Effector memory CD8-positive, alpha-beta T cell (primary cell): ENCODE measurements around the gene LRRC23.

Source experiments
- ATAC-seq: fragments of 150-1000 bp; cut with Tn5 transposase; replicated peaks from 2 replicates; pipeline ENCODE4 v1.10.0; 2021; ENCODE audit warnings: mild to moderate bottlenecking, moderate library complexity
- DNase-seq, 3 experiments: peaks; one replicate each; pipeline ENCODE4 v3.0.0; 2021
- H3K27ac Mint-ChIP-seq, 2 donors: one replicate each; pipeline ENCODE4 v1.8.0; 2022; ENCODE audit warnings: mild to moderate bottlenecking in 2 of 2, mixed read lengths in 2 of 2, moderate library complexity in 2 of 2
- H3K27me3 Mint-ChIP-seq, 2 donors: one replicate each; pipeline ENCODE4 v1.8.0; 2022; ENCODE audit warnings: mixed read lengths in 2 of 2
- H3K36me3 Mint-ChIP-seq: one replicate; pipeline ENCODE4 v1.8.0; 2022; ENCODE audit warnings: mild to moderate bottlenecking, moderate library complexity, mixed read lengths; ENCODE audit not compliant: insufficient read depth
- H3K4me1 Mint-ChIP-seq, 2 donors: one replicate each; pipeline ENCODE4 v1.8.0; 2022; ENCODE audit warnings: low read depth in 2 of 2, mixed read lengths in 2 of 2
- H3K4me3 Mint-ChIP-seq, 2 donors: one replicate each; pipeline ENCODE4 v1.8.0; 2022; ENCODE audit warnings: mild to moderate bottlenecking in 2 of 2, mixed read lengths in 2 of 2, moderate library complexity in 2 of 2
- H3K9me3 Mint-ChIP-seq, 2 donors: one replicate each; pipeline ENCODE4 v1.8.0; 2022; ENCODE audit warnings: mixed read lengths in 2 of 2

The LRRC23 gene

DNA sequence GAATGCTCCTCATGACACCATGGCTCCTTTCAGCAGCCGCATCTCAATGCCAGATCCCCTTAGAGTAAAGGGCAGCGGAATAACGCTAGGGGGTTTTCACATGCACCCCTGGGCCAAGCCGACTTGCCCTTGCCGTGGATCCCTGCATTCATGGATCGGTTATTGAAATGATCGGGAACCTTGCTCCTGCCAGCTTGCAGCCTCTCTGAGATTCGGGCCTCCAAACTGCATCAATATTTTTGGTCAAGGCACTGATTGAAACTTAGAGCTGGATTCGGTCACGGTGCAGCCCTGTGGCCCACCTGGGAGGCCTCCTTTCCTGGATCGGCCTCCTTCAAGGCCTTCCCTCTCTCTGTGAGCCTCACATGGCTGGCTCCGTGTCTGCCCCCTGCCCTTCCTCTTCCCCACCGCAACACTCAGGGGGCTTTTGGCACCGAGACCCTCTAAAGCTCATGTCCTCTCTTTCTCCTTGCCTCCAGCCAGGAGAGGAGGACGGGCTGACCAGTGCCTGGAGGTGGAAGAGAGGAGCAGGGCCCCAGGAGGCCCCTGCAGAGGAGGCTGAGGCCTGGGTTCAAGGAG, 48.3 kb downstream of the LRRC23 start:
- Mint-ChIP-seq H3K4me1 (peaks cover 81 to 88% of the 10 kb centered on the region in 2 donors), H3K36me3 (peaks cover 77% of the 10 kb centered on the region), H3K27me3 (no peaks in the 10 kb centered on the region), H3K9me3 (no peaks in the 10 kb centered on the region), H3K4me3 (peak overlapping the region; percentile 98), H3K27ac (peak overlapping the region; percentile 98 to 99)
- no peak for ATAC-seq
- DNase-seq: no peak

DNA sequence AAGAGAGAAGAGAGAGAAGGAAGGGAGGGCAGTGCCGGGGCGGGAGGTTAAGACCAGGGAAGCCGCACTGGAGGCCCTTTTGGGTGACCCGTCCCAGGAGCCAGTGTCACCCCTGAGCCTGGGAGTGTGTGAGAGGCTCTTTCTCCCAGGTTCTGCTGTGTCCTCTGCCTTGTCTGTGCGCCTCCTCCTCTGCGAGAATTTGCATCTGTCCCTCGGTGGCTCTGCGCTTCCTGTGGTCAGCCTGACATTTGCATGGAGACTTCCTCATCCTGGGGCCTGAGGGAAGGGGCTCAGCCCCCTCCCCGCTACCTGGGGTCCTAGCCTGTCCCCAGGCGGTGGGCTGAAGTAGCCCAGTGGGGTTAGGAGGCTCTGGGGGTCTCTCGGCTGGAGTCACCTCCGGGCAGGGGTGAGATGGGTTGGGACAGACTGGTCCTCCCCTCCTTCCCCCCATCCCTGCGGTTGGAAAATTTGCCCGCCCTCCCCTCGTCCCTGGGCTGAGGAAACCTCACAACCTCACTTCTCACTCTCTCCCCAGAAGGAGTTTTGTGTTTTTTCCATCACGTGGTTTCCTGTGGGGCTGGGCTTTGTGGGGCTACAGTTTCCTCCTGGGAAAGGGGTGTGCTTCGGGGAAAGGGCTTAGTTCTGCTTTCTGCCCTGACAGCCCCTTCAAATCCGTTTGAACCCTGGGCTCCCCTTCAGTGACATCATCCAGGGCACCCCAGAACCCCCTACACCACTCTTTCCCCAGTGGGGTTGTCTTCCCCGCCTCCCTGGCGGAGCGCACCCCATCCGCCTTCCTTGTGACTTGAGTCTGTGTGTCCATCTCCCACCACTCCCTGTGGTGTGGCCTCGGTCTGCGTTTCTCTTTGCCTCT, 49.1 kb downstream of the LRRC23 start:
- Mint-ChIP-seq H3K4me1 (peaks cover 83 to 89% of the 10 kb centered on the region in 2 donors), H3K27ac (peak overlapping the region; percentile 98 to 99), H3K36me3 (peaks cover 84% of the 10 kb centered on the region), H3K9me3 (no peaks in the 10 kb centered on the region), H3K4me3 (peak overlapping the region; percentile 98), H3K27me3 (no peaks in the 10 kb centered on the region)
- peak in 2 of 3 experiments; percentile 57 to 61 for DNase-seq
- peak; percentile 37 for ATAC-seq

DNA sequence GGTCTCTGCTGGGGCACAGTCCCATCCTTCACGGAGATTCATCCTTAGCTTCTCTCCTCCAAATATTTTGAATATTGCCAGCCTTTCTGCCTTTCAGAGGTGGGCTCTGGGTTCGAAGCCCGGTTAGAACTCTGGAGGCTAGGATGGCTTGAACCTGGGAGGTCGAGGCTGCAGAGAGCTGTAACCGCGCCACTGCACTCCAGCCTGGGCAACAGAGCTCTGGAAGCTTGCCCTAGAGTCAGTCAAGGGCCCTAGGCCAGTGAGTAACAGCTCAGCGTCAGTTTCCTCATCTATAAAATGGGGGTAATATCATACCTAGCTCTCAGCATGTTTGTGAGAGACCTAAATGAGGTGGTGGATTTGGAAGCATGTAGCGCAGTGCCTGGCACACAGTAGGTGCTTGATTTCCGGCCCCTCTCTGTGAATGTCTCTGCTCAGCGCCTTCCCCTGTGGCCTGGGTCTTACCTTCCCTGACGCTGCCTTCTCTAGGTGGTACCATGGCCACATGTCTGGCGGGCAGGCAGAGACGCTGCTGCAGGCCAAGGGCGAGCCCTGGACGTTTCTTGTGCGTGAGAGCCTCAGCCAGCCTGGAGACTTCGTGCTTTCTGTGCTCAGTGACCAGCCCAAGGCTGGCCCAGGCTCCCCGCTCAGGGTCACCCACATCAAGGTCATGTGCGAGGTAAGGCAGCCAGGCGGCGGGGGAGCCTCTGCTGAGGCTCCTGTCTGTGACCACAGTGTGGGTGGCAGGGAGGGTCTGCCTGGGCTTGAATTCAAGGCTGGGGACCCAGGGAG, 49.9 kb downstream of the LRRC23 start:
- Mint-ChIP-seq H3K4me3 (peak overlapping the region; percentile 98), H3K36me3 (peaks cover 87% of the 10 kb centered on the region), H3K9me3 (no peaks in the 10 kb centered on the region), H3K4me1 (peaks cover 84 to 90% of the 10 kb centered on the region in 2 donors), H3K27me3 (no peaks in the 10 kb centered on the region), H3K27ac (peak overlapping the region; percentile 98 to 99)
- DNase-seq (no peak), ATAC-seq (no peak)

DNA sequence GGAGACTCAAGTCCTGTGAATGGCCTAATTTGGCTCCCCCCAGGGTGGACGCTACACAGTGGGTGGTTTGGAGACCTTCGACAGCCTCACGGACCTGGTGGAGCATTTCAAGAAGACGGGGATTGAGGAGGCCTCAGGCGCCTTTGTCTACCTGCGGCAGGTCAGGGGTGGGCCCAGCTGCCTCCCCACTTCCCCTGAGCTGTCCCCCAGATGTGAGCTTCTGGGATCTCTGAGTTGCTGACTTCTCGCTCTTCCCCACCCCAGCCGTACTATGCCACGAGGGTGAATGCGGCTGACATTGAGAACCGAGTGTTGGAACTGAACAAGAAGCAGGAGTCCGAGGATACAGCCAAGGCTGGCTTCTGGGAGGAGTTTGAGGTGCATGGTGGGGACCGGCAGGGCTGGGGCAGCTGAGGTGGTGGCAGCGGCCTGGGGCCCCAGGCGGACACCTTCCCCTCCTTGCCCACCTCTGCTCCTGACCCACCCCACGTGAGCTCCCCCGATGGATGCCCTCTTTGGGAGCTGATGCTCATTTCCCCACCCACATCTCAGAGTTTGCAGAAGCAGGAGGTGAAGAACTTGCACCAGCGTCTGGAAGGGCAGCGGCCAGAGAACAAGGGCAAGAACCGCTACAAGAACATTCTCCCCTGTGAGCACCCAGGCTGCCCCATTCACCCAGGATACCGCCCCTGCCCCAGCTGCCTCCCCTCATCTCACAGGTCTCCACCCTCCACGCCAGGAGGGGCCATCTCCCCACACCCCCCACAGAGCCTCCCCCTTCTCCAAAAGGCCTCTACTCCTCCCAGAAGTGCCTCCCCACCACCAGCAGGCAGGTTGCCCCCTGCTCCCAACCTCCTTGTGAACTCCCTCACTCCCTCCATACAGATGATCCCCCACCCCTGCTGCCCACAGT, 50.7 kb downstream of the LRRC23 start:
- DNase-seq: no peak
- ATAC-seq: no peak
- H3K4me1 Mint-ChIP-seq: peaks cover 82 to 86% of the 10 kb centered on the region in 2 donors
- H3K36me3 Mint-ChIP-seq: peaks cover 95% of the 10 kb centered on the region
- no peaks in the 10 kb centered on the region for H3K27me3 Mint-ChIP-seq
- H3K9me3 Mint-ChIP-seq: no peaks in the 10 kb centered on the region
- H3K4me3 Mint-ChIP-seq: peak overlapping the region; percentile 98
- peak overlapping the region; percentile 98 to 99 for H3K27ac Mint-ChIP-seq

DNA sequence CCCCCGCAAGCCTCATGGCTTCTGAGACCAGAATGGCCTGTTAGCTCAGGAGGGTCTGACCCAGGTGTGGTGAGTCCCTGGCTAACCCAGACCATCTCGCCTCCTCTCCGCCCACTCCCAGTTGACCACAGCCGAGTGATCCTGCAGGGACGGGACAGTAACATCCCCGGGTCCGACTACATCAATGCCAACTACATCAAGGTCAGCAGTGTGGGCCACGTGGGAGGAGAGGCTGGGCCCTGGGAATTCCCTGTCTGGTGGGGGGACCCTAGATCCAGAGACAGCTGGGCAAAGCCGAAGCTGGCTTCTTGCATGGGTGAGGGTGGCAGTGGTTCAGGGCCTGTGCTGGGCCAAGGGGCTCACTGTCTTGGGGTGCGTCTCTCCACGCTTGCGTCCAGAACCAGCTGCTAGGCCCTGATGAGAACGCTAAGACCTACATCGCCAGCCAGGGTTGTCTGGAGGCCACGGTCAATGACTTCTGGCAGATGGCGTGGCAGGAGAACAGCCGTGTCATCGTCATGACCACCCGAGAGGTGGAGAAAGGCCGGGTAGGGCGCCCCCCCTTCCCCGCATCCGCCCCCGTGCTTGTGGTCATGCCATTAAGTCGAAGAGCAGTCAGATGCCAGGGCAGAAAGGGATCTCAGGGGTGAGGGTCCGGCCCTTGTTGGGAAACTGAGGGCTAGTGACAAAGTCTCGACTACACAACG, 51.6 kb downstream of the LRRC23 start:
- no peaks in the 10 kb centered on the region for H3K27me3 Mint-ChIP-seq
- peak overlapping the region; percentile 98 for H3K4me3 Mint-ChIP-seq
- H3K9me3 Mint-ChIP-seq: no peaks in the 10 kb centered on the region
- peak overlapping the region; percentile 98 to 99 for H3K27ac Mint-ChIP-seq
- DNase-seq (peak in 1 of 3 experiments; percentile 49), ATAC-seq (no peak)
- H3K4me1 Mint-ChIP-seq: peaks cover 83 to 87% of the 10 kb centered on the region in 2 donors
- H3K36me3 Mint-ChIP-seq: peaks cover 100% of the 10 kb centered on the region

DNA sequence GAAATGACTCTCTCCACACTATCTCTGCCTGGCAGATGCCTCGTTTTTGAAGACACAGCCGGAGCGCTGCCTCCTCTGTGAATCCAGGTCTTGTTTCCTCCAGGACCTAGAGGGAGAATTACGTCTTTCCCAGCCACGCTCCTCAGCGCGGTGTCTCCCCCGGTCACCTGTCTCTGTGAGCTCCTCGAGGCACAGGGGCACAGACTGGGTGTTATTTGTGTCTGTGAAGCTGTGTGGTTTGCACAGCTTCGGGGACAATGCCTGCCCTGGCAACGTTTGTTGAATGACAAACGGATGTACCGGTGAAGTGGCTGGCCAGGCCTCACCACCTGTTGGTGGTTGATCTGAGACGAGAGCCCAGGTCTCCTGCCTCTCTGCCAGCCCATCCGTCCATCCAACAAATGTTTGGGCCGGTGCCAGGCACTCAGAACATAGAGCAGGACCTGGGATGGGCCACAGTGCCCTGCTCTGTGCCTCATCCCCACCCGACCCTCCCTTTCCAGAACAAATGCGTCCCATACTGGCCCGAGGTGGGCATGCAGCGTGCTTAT, 52.6 kb downstream of the LRRC23 start:
- ATAC-seq (peak; percentile 27), DNase-seq (peak in 2 of 3 experiments; percentile 57 to 59)
- H3K27me3 Mint-ChIP-seq: no peaks in the 10 kb centered on the region

DNA sequence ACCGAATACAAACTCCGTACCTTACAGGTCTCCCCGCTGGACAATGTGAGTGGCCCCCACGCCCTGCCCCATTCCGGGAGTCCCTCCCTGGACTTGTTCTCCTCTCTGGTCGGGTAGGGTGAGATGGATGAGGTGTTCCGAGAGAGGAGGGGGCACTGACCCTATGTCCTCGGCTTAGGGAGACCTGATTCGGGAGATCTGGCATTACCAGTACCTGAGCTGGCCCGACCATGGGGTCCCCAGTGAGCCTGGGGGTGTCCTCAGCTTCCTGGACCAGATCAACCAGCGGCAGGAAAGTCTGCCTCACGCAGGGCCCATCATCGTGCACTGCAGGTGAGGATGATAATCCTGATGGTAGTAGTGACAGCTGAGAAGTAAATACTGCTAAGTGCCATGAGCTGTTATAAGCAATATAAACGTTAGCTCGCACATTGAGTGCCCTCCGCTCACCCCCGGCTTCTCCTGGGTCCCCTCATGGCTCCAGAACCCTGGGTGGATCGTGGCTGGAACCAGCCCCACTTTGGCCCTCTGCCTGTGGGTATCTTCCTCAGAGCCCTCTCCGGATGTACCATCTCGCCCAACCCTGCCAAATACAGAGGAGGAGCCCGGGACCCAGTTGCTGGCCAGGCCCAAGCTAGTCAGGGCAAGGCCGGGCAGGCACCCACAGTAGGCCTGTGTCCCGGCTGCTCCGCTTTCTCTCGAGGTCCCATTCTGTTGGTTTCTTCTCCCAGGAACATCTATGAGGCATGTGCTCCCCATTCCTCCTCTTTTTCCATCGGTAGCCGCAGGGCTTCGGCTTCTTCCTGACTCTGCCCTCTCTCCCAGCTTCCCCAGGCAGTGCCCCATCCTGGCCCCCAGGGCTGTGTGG, 53.4 kb downstream of the LRRC23 start:
- Mint-ChIP-seq H3K4me1 (peaks cover 84% of the 10 kb centered on the region in 2 donors), H3K9me3 (no peaks in the 10 kb centered on the region), H3K36me3 (peaks cover 92% of the 10 kb centered on the region), H3K27ac (peak overlapping the region; percentile 98 to 99), H3K4me3 (peak overlapping the region; percentile 98), H3K27me3 (no peaks in the 10 kb centered on the region)
- DNase-seq: no peak
- no peak for ATAC-seq

More for the DNA sequence above, 52.6 kb downstream of the LRRC23 start:
- H3K4me1 Mint-ChIP-seq: peaks cover 90 to 91% of the 10 kb centered on the region in 2 donors
- H3K9me3 Mint-ChIP-seq: no peaks in the 10 kb centered on the region
- H3K36me3 Mint-ChIP-seq: peaks cover 99% of the 10 kb centered on the region
- peak overlapping the region; percentile 98 to 99 for H3K27ac Mint-ChIP-seq
- peak overlapping the region; percentile 98 for H3K4me3 Mint-ChIP-seq

DNA sequence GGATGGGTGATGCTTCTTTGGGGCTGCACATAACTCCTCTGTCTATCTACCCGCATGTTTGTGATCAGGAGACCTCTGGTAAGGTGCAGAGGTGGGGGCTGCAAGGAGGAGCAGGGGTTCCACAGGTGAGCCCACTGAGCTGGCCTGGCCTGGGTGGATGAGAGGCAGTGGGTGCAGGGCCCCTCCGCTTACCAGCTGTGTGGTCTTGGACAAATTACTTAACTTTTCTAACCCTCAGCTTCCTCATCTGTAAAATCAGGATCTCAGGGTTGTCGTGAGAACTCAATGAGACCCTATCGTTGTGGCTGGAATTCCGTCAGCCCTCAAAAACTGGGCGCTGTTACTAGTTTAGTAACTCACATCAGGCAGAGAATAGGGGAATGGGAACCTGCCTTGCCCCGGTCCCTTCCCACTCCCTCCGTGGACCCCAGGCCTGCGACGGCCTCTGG, 54.0 kb downstream of the LRRC23 start:
- Mint-ChIP-seq H3K36me3 (peaks cover 85% of the 10 kb centered on the region), H3K27me3 (no peaks in the 10 kb centered on the region), H3K9me3 (no peaks in the 10 kb centered on the region), H3K4me1 (peaks cover 80% of the 10 kb centered on the region in 2 donors), H3K27ac (peak overlapping the region; percentile 98 to 99), H3K4me3 (peak overlapping the region; percentile 98)
- ATAC-seq (no peak), DNase-seq (no peak)

DNA sequence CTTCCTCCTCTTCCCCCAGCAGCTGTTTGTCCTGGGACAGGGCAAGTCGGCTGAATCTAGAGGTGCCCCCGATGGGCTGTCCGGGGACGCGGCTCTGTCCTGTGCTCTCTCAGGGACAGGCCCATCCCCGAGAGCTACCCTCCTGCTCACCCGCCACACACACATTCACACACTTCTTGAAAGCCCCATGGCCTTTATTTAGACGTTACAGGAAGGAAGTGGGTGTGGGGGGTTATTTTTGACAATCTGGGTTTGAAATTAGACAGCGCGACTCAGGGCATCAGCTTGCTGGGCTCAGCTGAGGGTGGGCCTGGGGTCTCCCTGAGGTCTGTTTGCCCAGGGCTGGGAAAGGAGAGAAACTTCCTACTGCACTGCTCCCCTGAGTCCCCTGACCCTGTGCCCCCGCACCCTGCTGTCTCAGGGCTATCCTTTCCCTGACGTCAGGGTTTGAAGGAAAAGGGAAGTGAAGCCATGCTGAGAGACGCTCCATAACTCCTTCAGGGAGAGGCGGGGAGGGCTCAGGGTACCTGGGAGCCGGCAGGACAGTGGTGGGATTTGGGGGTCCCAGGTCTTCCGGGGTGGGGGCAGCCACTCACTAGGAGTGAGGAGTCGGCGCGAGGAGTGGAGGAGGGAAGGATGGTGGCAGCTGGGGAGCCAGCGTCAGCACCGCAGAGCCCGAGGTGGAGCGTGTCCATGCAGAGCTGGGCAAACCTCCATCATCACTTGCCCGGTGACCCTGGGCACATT, 54.6 kb downstream of the LRRC23 start:
- ATAC-seq (peak; percentile 60), DNase-seq (peak; percentile 68 to 77 (median 77))
- peaks cover 79% of the 10 kb centered on the region for H3K36me3 Mint-ChIP-seq
- no peaks in the 10 kb centered on the region for H3K9me3 Mint-ChIP-seq
- peaks cover 74 to 77% of the 10 kb centered on the region in 2 donors for H3K4me1 Mint-ChIP-seq
- peak overlapping the region; percentile 98 to 99 for H3K27ac Mint-ChIP-seq
- H3K27me3 Mint-ChIP-seq: no peaks in the 10 kb centered on the region
- H3K4me3 Mint-ChIP-seq: peak overlapping the region; percentile 98

DNA sequence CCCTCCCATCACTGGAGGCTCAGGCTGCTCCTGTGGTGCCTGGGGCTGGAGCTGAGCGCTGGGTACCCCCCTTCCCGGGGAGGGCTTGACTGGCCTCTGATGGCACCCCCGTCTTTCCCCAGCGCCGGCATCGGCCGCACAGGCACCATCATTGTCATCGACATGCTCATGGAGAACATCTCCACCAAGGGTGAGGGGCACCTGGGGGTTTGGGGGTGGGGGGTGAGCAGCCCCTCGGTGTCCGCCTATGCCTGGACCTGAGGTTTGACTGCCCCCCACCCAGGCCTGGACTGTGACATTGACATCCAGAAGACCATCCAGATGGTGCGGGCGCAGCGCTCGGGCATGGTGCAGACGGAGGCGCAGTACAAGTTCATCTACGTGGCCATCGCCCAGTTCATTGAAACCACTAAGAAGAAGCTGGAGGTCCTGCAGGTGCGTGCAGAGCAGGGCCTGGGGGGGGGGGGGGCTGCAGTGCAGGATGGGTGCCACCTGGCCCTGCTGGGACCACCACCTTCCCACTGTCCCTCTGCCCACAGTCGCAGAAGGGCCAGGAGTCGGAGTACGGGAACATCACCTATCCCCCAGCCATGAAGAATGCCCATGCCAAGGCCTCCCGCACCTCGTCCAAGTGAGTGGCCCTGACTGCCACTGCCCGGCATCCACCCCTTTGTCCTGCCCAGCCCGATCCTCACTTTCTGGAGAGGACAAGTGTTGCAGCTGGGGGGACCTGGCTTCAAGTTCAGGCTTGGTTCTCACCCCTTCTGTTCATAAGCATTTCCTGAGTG, 55.4 kb downstream of the LRRC23 start:
- Mint-ChIP-seq H3K27ac (peak overlapping the region; percentile 99), H3K36me3 (peaks cover 72% of the 10 kb centered on the region), H3K4me1 (peaks cover 68 to 73% of the 10 kb centered on the region in 2 donors), H3K9me3 (no peaks in the 10 kb centered on the region), H3K4me3 (peak overlapping the region; percentile 98), H3K27me3 (no peaks in the 10 kb centered on the region)
- DNase-seq (no peak), ATAC-seq (no peak)
